Right lobe of liver (tissue), 6 donors: ENCODE data around the gene NUDT7. TPM values are rescaled to one million over a fixed set of nuclear protein-coding genes. Genes with fewer than 3 reads are reported as not detected.
A peak's percentile ranks its signal among the peaks of the same experiment; 100 is the strongest.

ENCODE experiments used
- ATAC-seq, 4 donors: fragments of 200-7000 bp; cut with Tn5 transposase; one replicate each; pipeline ENCODE4 v1.9.1; 2020; ENCODE audit warnings: mild to moderate bottlenecking in 4 of 4, moderate library complexity in 4 of 4
- DNase-seq, 3 donors: peaks; one replicate each; pipeline ENCODE4 v3.0.0-alpha.2; 2020
- H3K27ac ChIP-seq, 3 donors: fragments of 200-600 bp; one replicate each; pipeline ENCODE4 v1.8.0; 2022
- H3K27me3 ChIP-seq, 2 donors: fragments of 200-600 bp; one replicate each; pipeline ENCODE4 v1.8.0; 2022
- H3K36me3 ChIP-seq, 4 donors: fragments of 200-600 bp; sonication (generic) in 1 of 4; one replicate each; pipeline versions ENCODE4 v1.5.1 to v1.8.0; 2017 to 2022; ENCODE audit warnings: control low read depth in 1 of 4
- H3K4me1 ChIP-seq, 4 donors: fragments of 200-600 bp; sonication (generic) in 1 of 4; one replicate each; pipeline versions ENCODE4 v1.5.1 to v1.8.0; 2017 to 2022; ENCODE audit warnings: control low read depth in 1 of 4
- H3K4me3 ChIP-seq, 3 donors: fragments of 200-600 bp; one replicate each; pipeline ENCODE4 v1.8.0; 2022
- H3K9me3 ChIP-seq, 4 donors: fragments of 200-600 bp; sonication (generic) in 1 of 4; one replicate each; pipeline versions ENCODE4 v1.5.1 to v1.8.0; 2017 to 2022; ENCODE audit warnings: control low read depth in 1 of 4
- POLR2A ChIP-seq: fragments of 450-650 bp; IDR thresholded peaks from one replicate; pipeline ENCODE4 v1.6.1; 2017; ENCODE audit warnings: antibody characterized with exemption, mild to moderate bottlenecking
- WGBS: methylation state at CpG from one replicate; pipeline ENCODE4 v1.1.6; 2018; ENCODE audit warnings: low coverage, low lambda C conversion rate; ENCODE audit not compliant: insufficient coverage; ENCODE audit errors: missing lambda C conversion rate; 5-methylcytosine and 5-hydroxymethylcytosine counted together
- intact Hi-C, 2 donors: fragments of 100-400 bp; cut with DNase I; formaldehyde crosslinking; loops; one replicate each; pipeline versions ENCODE4 v1.11.2 to v1.14.1; 2022
- total RNA-seq, 6 experiments: library from RNA; depleted of rRNA in 2 of 6; stranded (reverse); fragments of >200 nt in 2 of 6; fragmentation: NEBNext Ultra II Directional in 3 of 6; extraction: Animal tissue kit (Norgen Biotek cat#: 25700) in 3 of 6; gene quantifications; one replicate each; pipeline versions ENCODE4 v1.1.0 to v1.2.4, GENCODE V29; 2016 to 2023
- TF ChIP-seq, protein P1 (sequence below), 4 donors: fragments of 200-600 bp in 3 of 4; fragments of 450-650 bp in 1 of 4; IDR thresholded peaks; one replicate each; pipeline versions ENCODE4 v1.5.1 to v1.8.0; 2016 to 2022; ENCODE audit warnings: antibody characterized with exemption in 4 of 4, mild to moderate bottlenecking in 2 of 4
- donor health status: DM: no; HTN: yes; CAD: no.
- donor health status: DM: no; HTN: no; CAD: no.
- donor health status: DM: no; HTN: no; CAD: no.
- donor health status: DM: no; HTN: yes; CAD: no.
- donor health status: DM: no; HTN: yes; CAD: no.

The NUDT7 gene
- total RNA-seq, 6 experiments from 2014 or later = 24.6 to 35.0 (median 29.5) TPM

DNA sequence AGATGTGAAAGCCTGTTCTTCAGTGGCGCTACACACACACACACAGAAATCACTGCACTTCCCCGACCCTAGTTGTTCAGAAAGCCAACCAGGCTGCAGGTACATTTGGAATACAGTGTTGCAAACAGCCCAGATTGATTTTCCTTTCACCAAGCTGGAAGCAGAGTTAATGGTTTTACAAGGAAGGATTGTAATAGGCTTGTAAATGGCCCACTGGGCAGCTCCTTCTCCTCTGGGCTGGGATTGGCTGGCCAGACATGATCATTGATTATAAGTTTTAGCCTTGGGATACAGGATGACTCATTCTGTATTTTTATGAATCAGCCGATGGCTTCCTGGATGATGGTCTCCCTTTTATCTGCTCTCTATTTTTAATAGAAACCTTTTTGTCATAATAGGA, 68.6 kb downstream of the NUDT7 start:
- ATAC-seq = peak in 1 of 4 donors; percentile 63

More for the DNA sequence above, 68.6 kb downstream of the NUDT7 start:
- Histone ChIP-seq H3K27me3 (peaks cover 0 to 20% of the 10 kb centered on the region in 2 donors), H3K4me3 (no peak overlapping the region), H3K4me1 (peaks cover 0 to 10% (median 0%) of the 10 kb centered on the region in 4 donors), H3K9me3 (no peaks in the 10 kb centered on the region), H3K36me3 (no peaks in the 10 kb centered on the region), H3K27ac (no peak overlapping the region)
- DNase-seq = no peak
- WGBS = 45% methylated on average over 3 of the region's 3 CpGs
- TF ChIP-seq POLR2A = no peak
- TF ChIP-seq, protein P1, sequence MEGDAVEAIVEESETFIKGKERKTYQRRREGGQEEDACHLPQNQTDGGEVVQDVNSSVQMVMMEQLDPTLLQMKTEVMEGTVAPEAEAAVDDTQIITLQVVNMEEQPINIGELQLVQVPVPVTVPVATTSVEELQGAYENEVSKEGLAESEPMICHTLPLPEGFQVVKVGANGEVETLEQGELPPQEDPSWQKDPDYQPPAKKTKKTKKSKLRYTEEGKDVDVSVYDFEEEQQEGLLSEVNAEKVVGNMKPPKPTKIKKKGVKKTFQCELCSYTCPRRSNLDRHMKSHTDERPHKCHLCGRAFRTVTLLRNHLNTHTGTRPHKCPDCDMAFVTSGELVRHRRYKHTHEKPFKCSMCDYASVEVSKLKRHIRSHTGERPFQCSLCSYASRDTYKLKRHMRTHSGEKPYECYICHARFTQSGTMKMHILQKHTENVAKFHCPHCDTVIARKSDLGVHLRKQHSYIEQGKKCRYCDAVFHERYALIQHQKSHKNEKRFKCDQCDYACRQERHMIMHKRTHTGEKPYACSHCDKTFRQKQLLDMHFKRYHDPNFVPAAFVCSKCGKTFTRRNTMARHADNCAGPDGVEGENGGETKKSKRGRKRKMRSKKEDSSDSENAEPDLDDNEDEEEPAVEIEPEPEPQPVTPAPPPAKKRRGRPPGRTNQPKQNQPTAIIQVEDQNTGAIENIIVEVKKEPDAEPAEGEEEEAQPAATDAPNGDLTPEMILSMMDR (IDR thresholded peaks at IDR 0.05) = no peak
- intact Hi-C loops = no loop called here

Other genes with a start within 250 kb of the NUDT7 start
- under 1 TPM in 5 of 6 experiments, not detected in 1; 0.19 to 0.64 (median 0.51) TPM for gene VAT1L, start 66.0 kb downstream of the NUDT7 start, total RNA-seq